ENCODE measurements around the gene CMC2. TPM values are rescaled to one million over a fixed set of nuclear protein-coding genes. Genes with fewer than 3 reads are reported as not detected.

CMC2 gene
- total and polyA plus RNA-seq, 2 of the 13 experiments (the other 11 are each of a cell fraction or from before 2014, with no cell fraction given): 116 to 129 TPM

- 0 out of 2 replicates have a peak, but pooled peaks have one; percentile 79 for TF ChIP-seq ZXDC (CRISPR knock-in tag; IDR thresholded peaks at IDR 0.05)
- no peak for TF ChIP-seq NFE2L2 (IDR thresholded peaks at IDR 0.05; ENCODE audit: low read length)
- 0 out of 2 replicates have a peak, but pooled peaks have one; percentile 46 for TF ChIP-seq ZNF331 (CRISPR knock-in tag; IDR thresholded peaks at IDR 0.05)
- no peak for TF ChIP-seq NFIC (IDR thresholded peaks at IDR 0.05; ENCODE audit: low read length)
- peak; percentile 40; the same call in 1 of the 2 replicates for TF ChIP-seq PHF21A (CRISPR knock-in tag; IDR thresholded peaks at IDR 0.05)
- TF ChIP-seq ZNF547 (CRISPR knock-in tag; IDR thresholded peaks at IDR 0.05): 0 out of 2 replicates have a peak, but pooled peaks have one; percentile 57
- peak; percentile 73; the same call in 1 of the 2 replicates for TF ChIP-seq ZNF614 (CRISPR knock-in tag; IDR thresholded peaks at IDR 0.05; ENCODE audit: borderline replicate concordance)
- TF ChIP-seq PHF20 (CRISPR knock-in tag; IDR thresholded peaks at IDR 0.05): 0 out of 2 replicates have a peak, but pooled peaks have one; percentile 51
- peak; percentile 71; the same call in 1 of the 2 replicates for TF ChIP-seq KMT2A (CRISPR knock-in tag; IDR thresholded peaks at IDR 0.05)
- TF ChIP-seq ATRX (CRISPR knock-in tag; IDR thresholded peaks at IDR 0.05; ENCODE audit: borderline replicate concordance): no peak
- TF ChIP-seq STAT5B (CRISPR knock-in tag; IDR thresholded peaks at IDR 0.05): no peak
- peak; percentile 42 for TF ChIP-seq KAT8 (CRISPR knock-in tag; IDR thresholded peaks at IDR 0.05)
- TF ChIP-seq ZMYM3 (CRISPR knock-in tag; IDR thresholded peaks at IDR 0.05): no peak; the same call in 1 of the 2 replicates
- TF ChIP-seq JDP2 (CRISPR knock-in tag; IDR thresholded peaks at IDR 0.05; ENCODE audit: borderline replicate concordance): no peak
- TF ChIP-seq SALL2 (CRISPR knock-in tag; IDR thresholded peaks at IDR 0.05): 0 out of 2 replicates have a peak, but pooled peaks have one; percentile 63
- TF ChIP-seq ZNF646 (CRISPR knock-in tag; IDR thresholded peaks at IDR 0.05): no peak
- TF ChIP-seq MAFK (conservative IDR thresholded peaks at IDR 0.05 in 1 of 2, IDR thresholded peaks at IDR 0.05 in 1 of 2; ENCODE audit: low read length in 2 of 2): no peak
- TF ChIP-seq TEAD2 (CRISPR knock-in tag; IDR thresholded peaks at IDR 0.05): 0 out of 2 replicates have a peak, but pooled peaks have one; percentile 57
Observed at GRCh38 chr16:80931801-80932707, 74.6 kb downstream of the CMC2 start (continued).
